GM13976 (cell line): ENCODE measurements around the gene DVL1.

ENCODE experiments used
- DNase-seq: peaks from one replicate; pipeline ENCODE4 v3.0.0; 2012; ENCODE audit warnings: low spot score
- in situ Hi-C: fragments of 300-500 bp; cut with MboI; formaldehyde crosslinking; loops from one replicate; pipeline ENCODE4 v1.12.0; 2022; ENCODE audit warnings: low sequenced_read_pairs, mixed read lengths, inconsistent platforms; ENCODE audit not compliant: unreplicated experiment
- TF ChIP-seq, protein P1 (sequence below): IDR thresholded peaks from 2 replicates; pipeline ENCODE4 v1.5.1; 2012; ENCODE audit warnings: borderline replicate concordance, mild to moderate bottlenecking; ENCODE audit not compliant: insufficient read depth; ENCODE audit errors: extremely low read depth, missing control alignments, control extremely low read depth

DVL1 gene

DNA sequence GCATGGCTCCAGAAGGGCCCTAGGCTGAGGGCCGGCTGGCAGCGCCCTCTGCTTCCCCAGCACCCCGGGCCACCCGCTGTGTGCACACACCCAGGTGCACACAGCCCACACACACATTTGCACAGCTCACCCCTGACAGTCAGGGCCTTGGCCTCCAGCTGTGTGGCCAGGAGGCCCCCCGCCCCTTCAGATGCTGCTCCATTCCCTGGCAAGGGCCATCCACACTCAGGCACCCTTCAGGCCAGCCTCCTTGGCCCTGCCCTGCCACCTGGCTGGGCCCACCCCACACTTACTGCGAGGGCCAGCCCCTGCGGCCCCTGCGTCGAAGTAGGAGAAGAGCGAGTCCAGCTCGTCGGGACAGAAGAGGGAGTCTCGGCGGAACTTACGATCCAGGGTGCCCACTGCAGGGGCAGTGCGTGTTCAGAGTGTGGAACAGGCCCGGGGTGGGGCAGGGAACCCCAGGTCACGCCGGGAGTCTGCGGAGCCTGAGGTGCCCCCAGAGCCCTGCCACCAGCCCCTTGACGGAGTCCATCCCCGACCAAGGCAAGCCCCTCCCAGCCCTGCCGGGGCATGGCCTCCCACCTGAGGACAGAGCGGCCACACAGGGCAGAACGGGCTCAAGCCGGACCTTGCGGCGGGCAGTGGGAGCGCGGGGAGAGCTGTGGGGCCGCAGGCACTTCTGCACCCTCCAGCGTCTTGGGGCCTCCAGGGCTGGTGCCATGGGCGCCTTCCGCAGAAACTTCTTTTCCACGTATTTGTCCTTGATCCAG lies 53.9 kb downstream of the DVL1 start:
- TF ChIP-seq, protein P1, sequence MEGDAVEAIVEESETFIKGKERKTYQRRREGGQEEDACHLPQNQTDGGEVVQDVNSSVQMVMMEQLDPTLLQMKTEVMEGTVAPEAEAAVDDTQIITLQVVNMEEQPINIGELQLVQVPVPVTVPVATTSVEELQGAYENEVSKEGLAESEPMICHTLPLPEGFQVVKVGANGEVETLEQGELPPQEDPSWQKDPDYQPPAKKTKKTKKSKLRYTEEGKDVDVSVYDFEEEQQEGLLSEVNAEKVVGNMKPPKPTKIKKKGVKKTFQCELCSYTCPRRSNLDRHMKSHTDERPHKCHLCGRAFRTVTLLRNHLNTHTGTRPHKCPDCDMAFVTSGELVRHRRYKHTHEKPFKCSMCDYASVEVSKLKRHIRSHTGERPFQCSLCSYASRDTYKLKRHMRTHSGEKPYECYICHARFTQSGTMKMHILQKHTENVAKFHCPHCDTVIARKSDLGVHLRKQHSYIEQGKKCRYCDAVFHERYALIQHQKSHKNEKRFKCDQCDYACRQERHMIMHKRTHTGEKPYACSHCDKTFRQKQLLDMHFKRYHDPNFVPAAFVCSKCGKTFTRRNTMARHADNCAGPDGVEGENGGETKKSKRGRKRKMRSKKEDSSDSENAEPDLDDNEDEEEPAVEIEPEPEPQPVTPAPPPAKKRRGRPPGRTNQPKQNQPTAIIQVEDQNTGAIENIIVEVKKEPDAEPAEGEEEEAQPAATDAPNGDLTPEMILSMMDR = no peak
- in situ Hi-C loops = no loop called here
- no peak for DNase-seq

DNA sequence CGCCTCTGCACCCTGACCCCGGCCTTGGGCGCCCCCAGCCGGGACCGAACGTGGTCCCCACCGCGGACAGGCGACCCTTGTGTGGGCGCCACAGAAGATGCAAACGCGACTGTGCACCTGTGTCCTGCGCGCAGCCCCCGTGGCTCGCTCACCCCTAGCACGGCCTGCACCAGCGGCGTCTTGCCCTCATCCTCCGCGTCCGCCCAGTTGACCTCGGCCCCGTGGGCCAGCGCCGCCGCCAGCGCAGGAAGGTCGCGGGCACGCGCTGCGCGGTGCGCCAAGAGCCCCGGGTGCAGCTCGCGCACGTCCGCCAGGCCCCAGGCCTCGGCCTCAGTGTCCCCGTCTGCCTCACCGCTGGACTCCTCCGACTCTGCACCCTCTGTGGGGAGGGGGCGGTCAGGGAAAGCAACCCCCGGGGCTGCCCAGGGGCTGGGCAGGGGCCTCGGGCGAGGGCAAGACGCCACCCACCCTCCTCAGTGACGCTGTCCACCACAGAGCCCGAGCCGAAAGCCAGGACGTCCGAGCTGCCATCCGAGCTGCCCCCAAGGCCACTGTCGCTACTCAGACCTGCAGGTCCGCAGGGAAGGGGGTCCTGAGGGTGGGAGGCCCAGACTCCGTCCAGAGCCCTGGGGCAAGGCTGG lies 54.8 kb downstream of the DVL1 start:
- in situ Hi-C loops = no loop called here
- TF ChIP-seq, protein P1 = no peak
- DNase-seq = no peak

DNA sequence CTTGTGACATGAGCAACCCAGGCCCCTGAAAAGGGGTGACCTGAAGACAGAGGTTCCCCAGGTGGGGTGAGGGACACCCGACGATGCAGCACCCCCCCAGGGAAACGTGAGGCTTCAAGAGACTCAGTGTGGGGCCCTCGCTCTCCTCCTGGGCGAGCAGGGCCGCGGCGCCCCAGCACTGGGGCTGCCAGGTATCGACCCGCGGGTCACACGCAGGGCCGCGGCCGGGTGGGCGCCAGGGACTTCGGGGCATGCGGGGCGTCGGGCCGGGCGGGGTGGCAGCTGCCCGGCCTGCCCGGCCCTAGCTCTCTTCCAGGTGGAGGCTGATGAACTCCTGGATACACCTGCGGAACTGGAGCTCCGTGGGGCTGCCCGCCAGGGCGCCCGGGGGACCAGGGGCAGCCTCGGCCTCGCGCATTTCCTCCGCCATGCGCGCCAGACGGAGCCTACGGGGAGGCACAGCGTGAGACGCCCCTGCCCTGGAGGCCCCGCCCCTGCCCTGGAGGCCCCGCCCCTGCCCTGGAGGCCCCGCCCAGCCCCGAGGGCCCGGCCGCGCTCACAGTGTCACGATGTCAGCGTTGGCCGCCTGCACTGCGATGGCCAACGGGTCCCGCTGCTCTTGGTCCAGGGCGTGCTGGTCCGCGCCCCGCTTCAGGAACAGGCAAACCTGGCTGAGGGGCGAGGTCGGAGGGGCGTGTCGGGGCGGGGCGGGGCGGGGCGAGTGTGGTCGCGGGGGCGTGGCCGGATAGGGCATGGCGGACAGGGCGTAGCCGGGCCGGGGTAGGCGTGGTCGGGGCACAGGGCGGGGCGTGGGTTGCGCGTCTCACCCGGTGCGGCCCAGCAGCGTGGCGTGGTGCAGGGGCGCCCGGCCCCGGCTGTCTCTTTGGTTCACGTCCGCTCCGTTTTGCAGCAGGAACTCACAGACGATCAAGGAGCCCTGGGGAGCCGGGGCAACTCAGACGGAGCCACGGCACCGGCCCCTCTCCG lies 55.7 kb downstream of the DVL1 start:
- in situ Hi-C loops = no loop called here
- no peak for DNase-seq
- TF ChIP-seq, protein P1 = no peak

DNA sequence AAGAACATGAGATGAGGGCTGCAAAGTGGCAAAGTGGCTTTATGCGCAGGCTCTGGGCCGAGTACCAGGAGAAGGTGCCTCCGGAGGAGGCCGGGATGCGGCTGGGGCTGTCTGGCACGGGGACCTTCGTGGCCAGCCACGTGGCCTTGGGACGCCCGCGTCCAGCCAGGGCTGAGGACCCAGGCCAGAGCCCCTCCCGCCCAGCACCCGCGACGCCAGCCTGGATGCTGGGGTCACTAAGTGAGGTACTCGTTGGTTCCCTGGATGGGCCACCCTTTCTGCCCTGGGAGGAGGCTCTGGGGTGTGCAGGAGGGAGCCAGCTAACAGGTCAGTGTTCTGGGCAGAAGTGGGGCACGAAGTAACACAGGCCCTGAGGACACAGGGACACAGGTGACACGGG lies 56.4 kb downstream of the DVL1 start:
- no peak for DNase-seq
- in situ Hi-C loops = no loop called here
- TF ChIP-seq, protein P1 = no peak

DNA sequence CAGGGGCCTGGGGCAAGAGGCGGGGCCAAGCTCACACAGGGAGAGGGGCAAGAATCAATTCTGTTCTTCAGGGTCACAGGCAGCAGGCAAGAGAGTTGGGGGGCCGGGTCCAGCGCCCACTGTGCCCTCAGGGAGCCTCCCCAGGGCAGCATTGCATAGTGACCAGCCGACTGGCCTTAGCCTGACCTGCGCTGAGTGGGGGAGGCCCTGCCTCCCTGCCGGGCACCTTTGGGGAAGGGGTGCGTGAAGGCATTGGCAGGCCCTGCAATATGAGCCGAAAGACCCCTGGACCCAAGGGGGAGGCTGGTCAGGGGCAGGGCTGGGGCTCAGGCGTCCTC lies 56.8 kb downstream of the DVL1 start:
- in situ Hi-C loops = no loop called here
- TF ChIP-seq, protein P1 = no peak

More for the DNA sequence above, 56.8 kb downstream of the DVL1 start:
- no peak for DNase-seq
